Posterior vena cava (tissue), 2 donors: ENCODE data around the gene SMAD1. TPM values are rescaled to one million over a fixed set of nuclear protein-coding genes. Genes with fewer than 3 reads are reported as not detected.

ENCODE experiments used
- DNase-seq: peaks from one replicate; pipeline ENCODE4 v3.0.0-alpha.2; 2020; ENCODE audit warnings: low spot score
- intact Hi-C, 2 donors: fragments of 100-400 bp; cut with DNase I; formaldehyde crosslinking; loops; one replicate each; pipeline versions ENCODE4 v1.14.1 to v1.14.2; 2022 to 2023
- total RNA-seq, 2 donors: library from RNA; stranded (reverse); fragmentation: NEBNext Ultra II Directional; extraction: Animal tissue kit (Norgen Biotek cat#: 25700); gene quantifications; one replicate each; pipeline ENCODE4 v1.2.1, GENCODE V29; 2021
- donor health status: DM: yes; HTN: yes; CAD: no.
- donor health status: DM: yes; HTN: yes; CAD: no.

SMAD1 gene
- total RNA-seq, 2 donors from 2014 or later = 17.6 to 18.5 TPM

- intact Hi-C loops = loop anchor here in 1 of 2 donors (10.0 kb wide), 1 partner anchor 70 kb away; no protein-coding TSS in a partner anchor
- DNase-seq = no peak
Measured at GRCh38 chr4:145485120-145485519, 3.5 kb downstream of the SMAD1 start.

GRCh38 chr4:145486603-145487002 lies 5.0 kb downstream of the SMAD1 start:
- DNase-seq = no peak
- intact Hi-C loops = loop anchor here in 1 of 2 donors (10.0 kb wide), 1 partner anchor 68 kb away; no protein-coding TSS in a partner anchor

GRCh38 chr4:145487631-145488030 lies 6.0 kb downstream of the SMAD1 start:
- DNase-seq = no peak
- intact Hi-C loops = loop anchor here in 1 of 2 donors (10.0 kb wide), 1 partner anchor 67 kb away; no protein-coding TSS in a partner anchor

- intact Hi-C loops = loop anchor here in 1 of 2 donors (10.0 kb wide), 1 partner anchor 66 kb away; no protein-coding TSS in a partner anchor
- no peak for DNase-seq
Measured at GRCh38 chr4:145488310-145488709, 6.7 kb downstream of the SMAD1 start.

- intact Hi-C loops = loop anchor here in 1 of 2 donors (10.0 kb wide), 1 partner anchor 65 kb away; no protein-coding TSS in a partner anchor
- DNase-seq = no peak
Measured at GRCh38 chr4:145489556-145489955, 7.9 kb downstream of the SMAD1 start.

- intact Hi-C loops = no loop called here
- no peak for DNase-seq
Measured at GRCh38 chr4:145490361-145490760, 8.7 kb downstream of the SMAD1 start.

- no peak for DNase-seq
Measured at GRCh38 chr4:145490796-145491195, 9.1 kb downstream of the SMAD1 start.

GRCh38 chr4:145492376-145492775 lies 10.7 kb downstream of the SMAD1 start:
- no peak for DNase-seq
- intact Hi-C loops = no loop called here

More at GRCh38 chr4:145490796-145491195, 9.1 kb downstream of the SMAD1 start:
- intact Hi-C loops = no loop called here

GRCh38 chr4:145493166-145493565 lies 11.5 kb downstream of the SMAD1 start:
- intact Hi-C loops = no loop called here

GRCh38 chr4:145494666-145495270 lies 13.1 kb downstream of the SMAD1 start:
- no peak for DNase-seq
- intact Hi-C loops = no loop called here

More at GRCh38 chr4:145493166-145493565, 11.5 kb downstream of the SMAD1 start:
- DNase-seq = no peak

- no peak for DNase-seq
- intact Hi-C loops = no loop called here
Measured at GRCh38 chr4:145496292-145496691, 14.6 kb downstream of the SMAD1 start.

- no peak for DNase-seq
- intact Hi-C loops = no loop called here
Measured at GRCh38 chr4:145497199-145498149, 15.8 kb downstream of the SMAD1 start.

GRCh38 chr4:145498430-145498829 lies 16.8 kb downstream of the SMAD1 start:
- DNase-seq = no peak
- intact Hi-C loops = no loop called here

GRCh38 chr4:145501051-145501660 lies 19.5 kb downstream of the SMAD1 start:
- no peak for DNase-seq
- intact Hi-C loops = no loop called here

GRCh38 chr4:145502809-145503208 lies 21.2 kb downstream of the SMAD1 start:
- DNase-seq = no peak
- intact Hi-C loops = no loop called here

GRCh38 chr4:145503486-145504072 lies 21.9 kb downstream of the SMAD1 start:
- DNase-seq = no peak
- intact Hi-C loops = no loop called here

- no peak for DNase-seq
- intact Hi-C loops = no loop called here
Measured at GRCh38 chr4:145505995-145506394, 24.3 kb downstream of the SMAD1 start.

- intact Hi-C loops = no loop called here
- DNase-seq = no peak
Measured at GRCh38 chr4:145507636-145508035, 26.0 kb downstream of the SMAD1 start.

GRCh38 chr4:145511913-145512522 lies 30.4 kb downstream of the SMAD1 start:
- intact Hi-C loops = no loop called here
- no peak for DNase-seq
